Inflammatory macrophage (primary cell): ENCODE results near the gene SMARCD3.

Experiments used
- DNase-seq, 2 donors: peaks; one replicate each; pipeline ENCODE4 v3.0.0-alpha.2; 2020 to 2022

SMARCD3 gene

GRCh38 chr7:151207804-151208203 lies 40.7 kb downstream of the SMARCD3 start:
- no peak for DNase-seq

GRCh38 chr7:151207315-151207714 lies 41.2 kb downstream of the SMARCD3 start:
- DNase-seq = no peak

- no peak for DNase-seq
Measured at GRCh38 chr7:151206914-151207313, 41.6 kb downstream of the SMARCD3 start.

- no peak for DNase-seq
Measured at GRCh38 chr7:151205730-151206129, 42.8 kb downstream of the SMARCD3 start.

GRCh38 chr7:151204383-151205032 lies 44.0 kb downstream of the SMARCD3 start:
- DNase-seq = no peak

GRCh38 chr7:151202836-151203235 lies 45.7 kb downstream of the SMARCD3 start:
- no peak for DNase-seq

GRCh38 chr7:151201751-151202150 lies 46.7 kb downstream of the SMARCD3 start:
- DNase-seq = no peak

GRCh38 chr7:151201344-151201743 lies 47.1 kb downstream of the SMARCD3 start:
- no peak for DNase-seq

- no peak for DNase-seq
Measured at GRCh38 chr7:151198945-151199848, 49.3 kb downstream of the SMARCD3 start.

- no peak for DNase-seq
Measured at GRCh38 chr7:151197932-151198331, 50.6 kb downstream of the SMARCD3 start.

- DNase-seq = no peak
Measured at GRCh38 chr7:151195616-151196450, 52.7 kb downstream of the SMARCD3 start.

- DNase-seq = no peak
Measured at GRCh38 chr7:151194188-151194587, 54.3 kb downstream of the SMARCD3 start.

- no peak for DNase-seq
Measured at GRCh38 chr7:151193203-151193978, 55.1 kb downstream of the SMARCD3 start.

- DNase-seq = no peak
Measured at GRCh38 chr7:151192002-151192539, 56.4 kb downstream of the SMARCD3 start.

GRCh38 chr7:151191544-151191943 lies 57.0 kb downstream of the SMARCD3 start:
- DNase-seq = no peak

- DNase-seq = no peak
Measured at GRCh38 chr7:151189038-151189437, 59.5 kb downstream of the SMARCD3 start.
